Measurements from ENCODE around the gene FARSB. TPM values are rescaled to one million over a fixed set of nuclear protein-coding genes. Genes with fewer than 3 reads are reported as not detected.
A peak's percentile ranks its signal among the peaks of the same experiment; 100 is the strongest.
"Not testable (repeated sequence)": the region's sequence is repeated elsewhere in the genome, so short reads cannot be mapped to it uniquely, and the experiment has no call there.

The FARSB gene
- total RNA-seq, 2 donors from 2014 or later: 7.3 to 11.1 TPM

DNA sequence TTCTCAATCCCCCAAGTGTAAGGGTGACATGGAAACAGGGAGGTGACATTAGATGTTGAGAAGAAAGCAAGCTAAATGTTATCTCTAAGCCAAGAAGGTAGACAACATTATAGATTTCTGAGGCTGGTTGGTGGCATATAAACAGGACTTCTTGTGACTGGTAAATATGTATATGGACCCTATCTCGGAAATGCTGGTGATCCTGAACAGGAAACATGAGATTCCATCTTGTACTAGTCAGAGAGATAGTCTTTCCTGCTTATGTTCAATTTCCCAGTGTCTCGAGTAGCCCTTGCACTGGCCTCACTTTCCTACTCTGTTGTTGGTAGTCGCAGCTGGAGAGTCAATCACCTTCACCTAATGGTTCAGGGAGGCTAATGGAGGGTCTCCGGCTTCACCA lies 42.4 kb upstream of the FARSB start:
- no peak overlapping the region for H3K27ac ChIP-seq
- no peaks in the 10 kb centered on the region for H3K27me3 ChIP-seq (replicated peaks; ENCODE audit: insufficient read depth)
- H3K4me3 ChIP-seq: no peak overlapping the region
- H3K4me1 ChIP-seq (ENCODE audit: control insufficient read depth in 1 of 2, low read depth in 2 of 2): peaks cover 4 to 8% of the 10 kb centered on the region in 2 donors
- DNase-seq (ENCODE audit: low spot score) (no peak), ATAC-seq (ENCODE audit: insufficient number of reproducible peaks, low FRiP score, low read depth) (no peak)
- TF ChIP-seq, protein P1, sequence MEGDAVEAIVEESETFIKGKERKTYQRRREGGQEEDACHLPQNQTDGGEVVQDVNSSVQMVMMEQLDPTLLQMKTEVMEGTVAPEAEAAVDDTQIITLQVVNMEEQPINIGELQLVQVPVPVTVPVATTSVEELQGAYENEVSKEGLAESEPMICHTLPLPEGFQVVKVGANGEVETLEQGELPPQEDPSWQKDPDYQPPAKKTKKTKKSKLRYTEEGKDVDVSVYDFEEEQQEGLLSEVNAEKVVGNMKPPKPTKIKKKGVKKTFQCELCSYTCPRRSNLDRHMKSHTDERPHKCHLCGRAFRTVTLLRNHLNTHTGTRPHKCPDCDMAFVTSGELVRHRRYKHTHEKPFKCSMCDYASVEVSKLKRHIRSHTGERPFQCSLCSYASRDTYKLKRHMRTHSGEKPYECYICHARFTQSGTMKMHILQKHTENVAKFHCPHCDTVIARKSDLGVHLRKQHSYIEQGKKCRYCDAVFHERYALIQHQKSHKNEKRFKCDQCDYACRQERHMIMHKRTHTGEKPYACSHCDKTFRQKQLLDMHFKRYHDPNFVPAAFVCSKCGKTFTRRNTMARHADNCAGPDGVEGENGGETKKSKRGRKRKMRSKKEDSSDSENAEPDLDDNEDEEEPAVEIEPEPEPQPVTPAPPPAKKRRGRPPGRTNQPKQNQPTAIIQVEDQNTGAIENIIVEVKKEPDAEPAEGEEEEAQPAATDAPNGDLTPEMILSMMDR (IDR thresholded peaks at IDR 0.05): no peak
- H3K9me3 ChIP-seq: no peaks in the 10 kb centered on the region
- H3K36me3 ChIP-seq: no peaks in the 10 kb centered on the region

DNA sequence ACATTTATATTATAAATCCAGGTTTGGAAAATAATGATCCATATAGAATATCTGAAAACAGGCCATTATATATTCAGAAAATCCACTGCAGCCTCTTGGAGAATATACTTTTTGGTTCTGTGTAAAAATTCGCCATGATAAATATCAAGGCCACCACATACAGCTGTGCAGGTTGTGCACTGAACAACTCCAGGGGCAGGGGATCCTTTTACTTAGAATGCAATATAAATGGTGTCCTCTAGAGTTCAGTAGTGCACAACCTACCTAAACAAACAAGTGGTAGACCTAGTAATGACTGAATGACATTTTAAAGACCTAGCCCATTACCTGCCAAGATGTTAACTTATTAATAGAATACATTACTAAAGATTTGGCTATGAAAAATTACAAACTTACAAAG lies 37.9 kb upstream of the FARSB start:
- H3K4me3 ChIP-seq: no peak overlapping the region
- no peaks in the 10 kb centered on the region for H3K36me3 ChIP-seq
- H3K4me1 ChIP-seq (ENCODE audit: control insufficient read depth in 1 of 2, low read depth in 2 of 2): peaks cover under 1 to 11% of the 10 kb centered on the region in 2 donors
- no peaks in the 10 kb centered on the region for H3K9me3 ChIP-seq
- no peak for ATAC-seq (ENCODE audit: insufficient number of reproducible peaks, low FRiP score, low read depth)
- no peaks in the 10 kb centered on the region for H3K27me3 ChIP-seq (replicated peaks; ENCODE audit: insufficient read depth)
- no peak overlapping the region for H3K27ac ChIP-seq
- TF ChIP-seq, protein P1 (IDR thresholded peaks at IDR 0.05): no peak
- DNase-seq (ENCODE audit: low spot score): no peak

DNA sequence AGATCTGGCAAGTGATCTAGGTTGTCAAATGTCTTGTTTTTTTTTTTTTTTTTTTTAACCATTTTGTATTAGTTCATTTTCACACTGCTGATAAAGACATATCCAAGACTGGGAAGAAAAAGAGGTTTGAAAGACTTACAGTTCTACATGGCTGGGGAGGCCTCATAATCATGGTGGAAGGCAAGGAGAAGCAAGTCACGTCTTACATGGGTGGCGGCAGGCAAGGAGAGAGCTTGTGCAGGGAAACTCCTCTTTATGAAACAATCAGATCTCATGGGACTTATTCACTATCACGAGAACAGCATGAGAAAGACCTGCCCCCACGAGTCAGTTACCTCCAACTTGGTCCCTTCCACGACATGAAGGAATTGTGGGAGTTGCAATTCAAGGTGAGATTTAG lies 37.5 kb upstream of the FARSB start:
- not testable (repeated sequence) for H3K9me3 ChIP-seq; H3K36me3 ChIP-seq; H3K27ac ChIP-seq; H3K27me3 ChIP-seq (replicated peaks; ENCODE audit: insufficient read depth); H3K4me3 ChIP-seq; DNase-seq (ENCODE audit: low spot score); ATAC-seq (ENCODE audit: insufficient number of reproducible peaks, low FRiP score, low read depth)
- peaks cover 4 to 15% of the 10 kb centered on the region in 2 donors for H3K4me1 ChIP-seq (ENCODE audit: control insufficient read depth in 1 of 2, low read depth in 2 of 2)

DNA sequence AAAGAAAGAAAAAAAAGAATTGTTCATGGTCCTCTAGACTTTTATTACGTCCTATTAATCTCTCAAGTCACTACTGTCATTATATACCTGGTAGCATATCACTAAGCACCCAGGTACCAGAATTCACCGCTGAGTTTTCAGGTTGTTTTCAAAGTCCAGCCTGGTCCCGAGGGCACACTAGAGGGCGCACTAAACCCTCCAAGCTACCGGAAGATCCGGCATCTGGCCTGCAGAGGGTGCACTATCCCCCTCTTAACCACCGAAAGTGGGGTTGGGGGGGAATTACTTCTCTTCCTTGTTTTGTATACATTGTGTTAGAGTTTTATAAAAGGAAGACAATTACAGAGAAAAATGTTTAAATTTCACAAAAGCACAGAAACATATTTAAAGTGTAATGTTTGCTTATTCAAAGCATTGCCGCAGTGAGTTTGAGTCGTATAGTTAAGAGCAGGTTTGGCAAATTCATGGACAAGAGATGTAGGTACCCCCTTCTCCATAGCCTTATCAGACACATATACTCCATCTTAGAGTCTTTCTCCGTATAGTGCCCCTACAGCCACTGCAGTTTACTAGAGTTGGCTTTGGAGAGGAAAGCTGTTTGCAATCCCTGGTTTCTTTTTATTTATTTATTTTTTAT lies 34.8 kb upstream of the FARSB start:
- no peak overlapping the region for H3K27ac ChIP-seq
- TF ChIP-seq, protein P1 (IDR thresholded peaks at IDR 0.05): peak; percentile 89
- no peak for DNase-seq (ENCODE audit: low spot score)
- peak overlapping the region; percentile 31 for H3K4me3 ChIP-seq
- H3K27me3 ChIP-seq (replicated peaks; ENCODE audit: insufficient read depth): no peaks in the 10 kb centered on the region
- no peaks in the 10 kb centered on the region for H3K36me3 ChIP-seq
- H3K9me3 ChIP-seq: no peaks in the 10 kb centered on the region
- peaks cover 7 to 22% of the 10 kb centered on the region in 2 donors for H3K4me1 ChIP-seq (ENCODE audit: control insufficient read depth in 1 of 2, low read depth in 2 of 2)
- ATAC-seq (ENCODE audit: insufficient number of reproducible peaks, low FRiP score, low read depth): no peak

DNA sequence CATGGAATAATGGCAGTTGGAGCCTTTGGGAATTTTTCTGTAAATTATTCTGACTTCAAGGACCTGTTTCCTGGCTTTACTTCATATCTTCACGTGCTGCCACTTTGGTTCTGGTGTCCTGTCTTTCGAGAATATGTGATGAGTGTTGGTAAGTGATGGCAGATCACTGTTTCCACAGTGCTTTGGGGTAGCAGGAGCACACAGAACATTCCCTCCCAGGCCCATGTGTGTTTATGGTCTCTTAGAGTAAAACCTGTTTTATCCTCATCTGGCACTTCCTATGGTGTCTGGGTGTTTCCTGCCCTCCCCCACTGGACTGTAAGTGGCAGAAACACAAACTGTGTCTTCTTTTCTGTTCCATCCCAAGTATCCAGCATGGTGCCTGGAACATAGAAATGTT lies 33.4 kb upstream of the FARSB start:
- DNase-seq (ENCODE audit: low spot score) (no peak), ATAC-seq (ENCODE audit: insufficient number of reproducible peaks, low FRiP score, low read depth) (no peak)
- H3K36me3 ChIP-seq: no peaks in the 10 kb centered on the region
- no peaks in the 10 kb centered on the region for H3K27me3 ChIP-seq (replicated peaks; ENCODE audit: insufficient read depth)
- no peaks in the 10 kb centered on the region for H3K9me3 ChIP-seq
- peaks cover 7 to 23% of the 10 kb centered on the region in 2 donors for H3K4me1 ChIP-seq (ENCODE audit: control insufficient read depth in 1 of 2, low read depth in 2 of 2)
- H3K27ac ChIP-seq: peak overlapping the region; percentile 40 to 78
- no peak overlapping the region for H3K4me3 ChIP-seq
- TF ChIP-seq, protein P1 (IDR thresholded peaks at IDR 0.05): no peak

DNA sequence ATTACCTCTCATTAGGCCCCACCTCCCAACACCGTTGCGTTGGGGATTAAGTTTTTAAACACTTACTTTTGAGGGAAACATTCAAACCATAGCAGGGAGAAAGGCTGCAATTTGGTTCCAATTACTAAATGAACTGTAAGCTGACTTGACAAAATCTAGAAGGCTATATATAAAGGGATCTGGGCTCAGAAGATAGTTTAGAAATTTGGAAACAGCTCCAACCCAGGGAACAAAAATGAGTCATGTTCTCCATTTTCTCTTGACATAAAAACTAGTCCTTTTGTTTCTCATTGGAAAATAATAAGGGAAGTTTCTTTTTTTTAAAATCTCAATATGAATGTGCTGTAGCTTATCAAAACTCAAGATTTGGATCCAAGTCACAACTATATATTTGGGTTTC lies 33.0 kb upstream of the FARSB start:
- H3K4me1 ChIP-seq (ENCODE audit: control insufficient read depth in 1 of 2, low read depth in 2 of 2): peaks cover 7 to 23% of the 10 kb centered on the region in 2 donors
- DNase-seq (ENCODE audit: low spot score) (no peak), ATAC-seq (ENCODE audit: insufficient number of reproducible peaks, low FRiP score, low read depth) (no peak)

More for the DNA sequence above, 33.0 kb upstream of the FARSB start:
- Histone ChIP-seq H3K9me3 (no peaks in the 10 kb centered on the region), H3K36me3 (no peaks in the 10 kb centered on the region), H3K27me3 (replicated peaks; ENCODE audit: insufficient read depth) (no peaks in the 10 kb centered on the region), H3K4me3 (peak overlapping the region; percentile 7), H3K27ac (peak overlapping the region; percentile 40 to 78)
- TF ChIP-seq, protein P1 (IDR thresholded peaks at IDR 0.05): no peak
